HG03135 (cell line): ENCODE measurements around the gene ATP4A.

Source experiments
- ATAC-seq: cut with Tn5 transposase; IDR thresholded peaks from one replicate; pipeline ENCODE4 v1.9.1; 2021; ENCODE audit warnings: mild to moderate bottlenecking, moderate library complexity; ENCODE audit not compliant: unreplicated experiment

The ATP4A gene

GRCh38 chr19:35566738-35567137, 3.3 kb upstream of the ATP4A start:
- no peak for ATAC-seq

- no peak for ATAC-seq
Observed at GRCh38 chr19:35565016-35565856, 1.8 kb upstream of the ATP4A start.

- no peak for ATAC-seq
Observed at GRCh38 chr19:35562776-35563175, 682 bp downstream of the ATP4A start.

- no peak for ATAC-seq
Observed at GRCh38 chr19:35562336-35562735, 1.1 kb downstream of the ATP4A start.

GRCh38 chr19:35561436-35561835, 2.0 kb downstream of the ATP4A start:
- no peak for ATAC-seq

GRCh38 chr19:35560677-35561076, 2.8 kb downstream of the ATP4A start:
- ATAC-seq: no peak

GRCh38 chr19:35560271-35560670, 3.2 kb downstream of the ATP4A start:
- ATAC-seq: no peak

- ATAC-seq: no peak
Observed at GRCh38 chr19:35559781-35560180, 3.7 kb downstream of the ATP4A start.

GRCh38 chr19:35559281-35559659, 4.2 kb downstream of the ATP4A start:
- ATAC-seq: no peak

GRCh38 chr19:35558400-35559280, 4.8 kb downstream of the ATP4A start:
- no peak for ATAC-seq

- ATAC-seq: no peak
Observed at GRCh38 chr19:35557539-35558399, 5.7 kb downstream of the ATP4A start.

- ATAC-seq: no peak
Observed at GRCh38 chr19:35556846-35557538, 6.5 kb downstream of the ATP4A start.

GRCh38 chr19:35556025-35556590, 7.3 kb downstream of the ATP4A start:
- ATAC-seq: no peak

GRCh38 chr19:35555301-35556005, 8.0 kb downstream of the ATP4A start:
- ATAC-seq: no peak

- no peak for ATAC-seq
Observed at GRCh38 chr19:35554076-35554475, 9.4 kb downstream of the ATP4A start.

GRCh38 chr19:35553385-35554000, 10.0 kb downstream of the ATP4A start:
- no peak for ATAC-seq

- ATAC-seq: no peak
Observed at GRCh38 chr19:35552534-35553384, 10.7 kb downstream of the ATP4A start.
